MCF 10A (cell line): ENCODE results near the gene TATDN2. TPM values are rescaled to one million over a fixed set of nuclear protein-coding genes. Genes with fewer than 3 reads are reported as not detected.

Experiments used
- BruUV-seq: library from RNA; stranded (reverse); fragments of 400-500 nt; replicated peaks from 2 replicates; lab custom pipeline; 2021; lab: Mats Ljungman, UMichigan
- CTCF ChIA-PET: fragments of 300-600 bp; sonication (Branson Sonifier 250); formaldehyde crosslinking; extraction: SDS; loops from one replicate; lab custom pipeline; 2021; ENCODE audit warnings: antibody characterized with exemption, inconsistent platforms; lab: Yijun Ruan, JAX
- POLR2A ChIA-PET: fragments of 300-600, 350-650 bp; sonication (Branson Sonifier 250); formaldehyde crosslinking; extraction: SDS; loops from one replicate; lab custom pipeline; 2020; ENCODE audit warnings: antibody characterized with exemption, inconsistent platforms; lab: Yijun Ruan, JAX
- DNase-seq: peaks from one replicate; pipeline ENCODE4 v3.0.0-alpha.2; 2018; ENCODE audit not compliant: unreplicated experiment
- H3K27ac Mint-ChIP-seq: one replicate; pipeline ENCODE4 v1.8.0; 2022; ENCODE audit warnings: mild to moderate bottlenecking, low read depth, mixed read lengths; ENCODE audit not compliant: unreplicated experiment
- H3K27me3 Mint-ChIP-seq: one replicate; pipeline ENCODE4 v1.8.0; 2022; ENCODE audit warnings: mixed read lengths; ENCODE audit not compliant: insufficient read depth, unreplicated experiment
- H3K36me3 Mint-ChIP-seq: one replicate; pipeline ENCODE4 v1.8.0; 2022; ENCODE audit warnings: mild to moderate bottlenecking, moderate library complexity, mixed read lengths; ENCODE audit not compliant: insufficient read depth, unreplicated experiment
- H3K4me1 Mint-ChIP-seq: one replicate; pipeline ENCODE4 v1.8.0; 2022; ENCODE audit warnings: mixed read lengths; ENCODE audit not compliant: insufficient read depth, unreplicated experiment
- H3K4me3 Mint-ChIP-seq: one replicate; pipeline ENCODE4 v1.8.0; 2022; ENCODE audit warnings: mild to moderate bottlenecking, moderate library complexity, mixed read lengths; ENCODE audit not compliant: unreplicated experiment
- H3K9me3 Mint-ChIP-seq: one replicate; pipeline ENCODE4 v1.8.0; 2022; ENCODE audit warnings: mixed read lengths; ENCODE audit not compliant: unreplicated experiment
- CTCF ChIP-seq: fragments of 200-600 bp; IDR thresholded peaks from one replicate; pipeline ENCODE4 v1.8.0; 2022; ENCODE audit warnings: antibody characterized with exemption, mild to moderate bottlenecking; ENCODE audit not compliant: unreplicated experiment
- intact Hi-C: fragments of 100-400 bp; cut with micrococcal nuclease; formaldehyde crosslinking; loops from 2 replicates; pipeline ENCODE4 v1.14.1; 2022
- total RNA-seq: library from RNA; stranded (reverse); gene quantifications from 2 replicates; pipeline ENCODE4 v1.2.3, GENCODE V29; 2022

Gene TATDN2
- total RNA-seq, 1 experiment from 2014 or later: 25.9 TPM

GRCh38 chr3:10309736-10310135 lies 61.5 kb downstream of the TATDN2 start:
- peaks cover 94% of the 10 kb centered on the region for H3K36me3 Mint-ChIP-seq

GRCh38 chr3:10310578-10310977 lies 62.3 kb downstream of the TATDN2 start:
- H3K4me1 Mint-ChIP-seq: no peaks in the 10 kb centered on the region

More at GRCh38 chr3:10309736-10310135, 61.5 kb downstream of the TATDN2 start:
- no TSS peak for BruUV-seq
- no peaks in the 10 kb centered on the region for H3K4me1 Mint-ChIP-seq
- no peak overlapping the region for H3K27ac Mint-ChIP-seq
- intact Hi-C loops: no loop called here
- no peak for TF ChIP-seq CTCF
- no peaks in the 10 kb centered on the region for H3K9me3 Mint-ChIP-seq
- no peak overlapping the region for H3K4me3 Mint-ChIP-seq
- no peak for DNase-seq
- ChIA-PET CTCF (interaction anchor here (0.6 to 0.7 kb wide), 2 partner anchors 11 to 12 kb away, joined by 3 read pairs; partner anchors contain the start of gene SEC13), POLR2A (interaction anchor here (1.3 kb wide), 1 partner anchor 13 kb away, joined by 3 read pairs; no protein-coding TSS in a partner anchor)
- no peaks in the 10 kb centered on the region for H3K27me3 Mint-ChIP-seq

GRCh38 chr3:10311710-10312109 lies 63.5 kb downstream of the TATDN2 start:
- BruUV-seq: no TSS peak
- Mint-ChIP-seq H3K9me3 (no peaks in the 10 kb centered on the region), H3K4me3 (no peak overlapping the region), H3K36me3 (peaks cover 97% of the 10 kb centered on the region), H3K4me1 (no peaks in the 10 kb centered on the region), H3K27me3 (no peaks in the 10 kb centered on the region), H3K27ac (no peak overlapping the region)
- CTCF ChIA-PET: no interaction called here
- no peak for TF ChIP-seq CTCF
- intact Hi-C loops: no loop called here
- POLR2A ChIA-PET: interaction anchor here (0.7 to 1.7 kb wide), 2 partner anchors 9 to 427 kb away, joined by 3 to 5 read pairs; partner anchors contain the start of gene SEC13
- no peak for DNase-seq

More at GRCh38 chr3:10310578-10310977, 62.3 kb downstream of the TATDN2 start:
- CTCF ChIA-PET: no interaction called here
- intact Hi-C loops: no loop called here
- Mint-ChIP-seq H3K36me3 (peaks cover 96% of the 10 kb centered on the region), H3K27me3 (no peaks in the 10 kb centered on the region), H3K27ac (no peak overlapping the region), H3K9me3 (no peaks in the 10 kb centered on the region), H3K4me3 (no peak overlapping the region)
- DNase-seq: no peak
- BruUV-seq: no TSS peak
- POLR2A ChIA-PET: no interaction called here
- TF ChIP-seq CTCF: no peak

GRCh38 chr3:10312391-10312790 lies 64.1 kb downstream of the TATDN2 start:
- H3K27me3 Mint-ChIP-seq: no peaks in the 10 kb centered on the region
- H3K27ac Mint-ChIP-seq: no peak overlapping the region
- no peak for TF ChIP-seq CTCF
- no peak overlapping the region for H3K4me3 Mint-ChIP-seq
- BruUV-seq: no TSS peak
- H3K4me1 Mint-ChIP-seq: no peaks in the 10 kb centered on the region
- intact Hi-C loops: no loop called here
- no peaks in the 10 kb centered on the region for H3K9me3 Mint-ChIP-seq
- ChIA-PET CTCF (interaction anchor here (0.5 to 0.6 kb wide), 2 partner anchors 27 to 748 kb away, joined by 3 read pairs; no protein-coding TSS in a partner anchor), POLR2A (interaction anchor here (1.7 kb wide), 1 partner anchor 8 kb away, joined by 5 read pairs; the partner anchor contains the start of gene SEC13)
- DNase-seq: no peak
- H3K36me3 Mint-ChIP-seq: peaks cover 99% of the 10 kb centered on the region
